DND-41 (cell line): ENCODE measurements around the gene KRTAP10-7.
"Not testable (repeated sequence)": the region's sequence is repeated elsewhere in the genome, so short reads cannot be mapped to it uniquely, and the experiment has no call there.

ENCODE experiments used
- ATAC-seq: fragments of 200-7000 bp; cut with Tn5 transposase; 3 replicates; pipeline ENCODE4 v1.9.1; 2021; ENCODE audit warnings: low read depth; ENCODE audit not compliant: insufficient read depth
- DNase-seq: peaks from one replicate; pipeline ENCODE4 v3.0.0-alpha.2; 2020
- H2AFZ ChIP-seq: 2 replicates; pipeline ENCODE4 v1.6.0; 2012; ENCODE audit warnings: low read depth, low read length
- H3K27ac ChIP-seq: 2 replicates; pipeline ENCODE4 v1.5.1; 2012; ENCODE audit warnings: low read length, inconsistent platforms
- H3K27me3 ChIP-seq: fragments of 200-600 bp; sonication (generic); 2 replicates; pipeline ENCODE4 v1.6.0; 2012; ENCODE audit warnings: low read length, mild to moderate bottlenecking, inconsistent platforms; ENCODE audit not compliant: insufficient read depth, poor library complexity
- H3K36me3 ChIP-seq: 2 replicates; pipeline ENCODE4 v1.5.1; 2012; ENCODE audit warnings: low read length, inconsistent platforms; ENCODE audit not compliant: insufficient read depth
- H3K4me1 ChIP-seq: 2 replicates; pipeline ENCODE4 v1.5.1; 2012; ENCODE audit warnings: mild to moderate bottlenecking, low read length; ENCODE audit not compliant: insufficient read depth
- H3K4me2 ChIP-seq: 2 replicates; pipeline ENCODE4 v1.6.0; 2012; ENCODE audit warnings: mild to moderate bottlenecking, moderate library complexity, low read length, inconsistent platforms; ENCODE audit not compliant: insufficient read depth
- H3K4me3 ChIP-seq, 2 experiments: fragments of 200-600 bp in 1 of 2; shearing (Covaris generic) in 1 of 2; 2 replicates each; pipeline ENCODE4 v1.5.1; 2012 to 2016; ENCODE audit warnings: inconsistent platforms in 2 of 2, low read length in 2 of 2, mild to moderate bottlenecking in 2 of 2, low read depth in 1 of 2, moderate library complexity in 1 of 2
- H3K79me2 ChIP-seq: 2 replicates; pipeline ENCODE4 v1.6.0; 2012; ENCODE audit warnings: low read length, inconsistent platforms; ENCODE audit not compliant: insufficient read depth
- H3K9ac ChIP-seq: 2 replicates; pipeline ENCODE4 v1.6.0; 2012; ENCODE audit warnings: low read depth, mild to moderate bottlenecking, inconsistent platforms, low read length, moderate library complexity
- H3K9me3 ChIP-seq: 2 replicates; pipeline ENCODE4 v1.5.1; 2012; ENCODE audit warnings: low read length, moderate library complexity, mild to moderate bottlenecking, inconsistent platforms; ENCODE audit not compliant: insufficient read depth, severe bottlenecking
- H4K20me1 ChIP-seq: 2 replicates; pipeline ENCODE4 v1.6.0; 2012; ENCODE audit warnings: low read length; ENCODE audit not compliant: insufficient read depth
- CTCF ChIP-seq: IDR thresholded peaks from 2 replicates; pipeline ENCODE4 v1.5.1; 2012; ENCODE audit warnings: borderline replicate concordance, low read length, moderate library complexity, mild to moderate bottlenecking; ENCODE audit not compliant: poor library complexity, severe bottlenecking; ENCODE audit errors: extremely low read depth
- EZH2 ChIP-seq: IDR thresholded peaks from 3 replicates; pipeline ENCODE4 v1.6.1; 2012; ENCODE audit warnings: borderline replicate concordance, low read depth, mild to moderate bottlenecking, moderate library complexity, low read length, inconsistent platforms; ENCODE audit not compliant: severe bottlenecking

Gene KRTAP10-7

DNA sequence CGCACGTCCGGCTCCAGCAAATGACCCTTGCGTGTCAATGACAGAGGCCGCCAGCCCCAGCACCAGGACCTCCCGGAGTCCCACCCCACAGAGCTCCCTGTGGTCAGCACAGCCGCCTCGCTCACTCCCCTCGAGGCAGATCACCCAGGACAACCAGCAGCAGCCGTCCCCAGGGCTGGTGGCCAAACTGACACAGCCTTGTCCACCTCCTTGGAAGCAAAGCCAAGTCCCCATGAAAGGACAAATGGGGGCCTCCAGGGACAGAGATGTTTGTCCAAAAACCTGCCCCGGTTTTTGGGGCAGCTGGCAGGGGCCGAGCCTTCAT is 38.9 kb downstream of the KRTAP10-7 start:
- no peak overlapping the region for H3K4me3 ChIP-seq
- no peak overlapping the region for H3K9ac ChIP-seq
- H3K36me3 ChIP-seq: no peaks in the 10 kb centered on the region
- H3K27ac ChIP-seq: no peak overlapping the region
- no peaks in the 10 kb centered on the region for H3K79me2 ChIP-seq
- no peaks in the 10 kb centered on the region for H3K4me1 ChIP-seq
- no peaks in the 10 kb centered on the region for H3K27me3 ChIP-seq
- H2AFZ ChIP-seq: no peak overlapping the region
- DNase-seq (no peak), ATAC-seq (no peak)
- peaks cover 8% of the 10 kb centered on the region for H3K9me3 ChIP-seq
- H4K20me1 ChIP-seq: no peaks in the 10 kb centered on the region
- TF ChIP-seq EZH2: no peak
- TF ChIP-seq CTCF: no peak
- no peak overlapping the region for H3K4me2 ChIP-seq

- Histone ChIP-seq H3K4me1 (no peaks in the 10 kb centered on the region), H3K4me2 (no peak overlapping the region), H3K79me2 (no peaks in the 10 kb centered on the region), H3K4me3 (no peak overlapping the region), H3K36me3 (no peaks in the 10 kb centered on the region), H4K20me1 (no peaks in the 10 kb centered on the region), H3K27me3 (no peaks in the 10 kb centered on the region), H3K9me3 (peaks cover 17% of the 10 kb centered on the region), H3K9ac (no peak overlapping the region), H2AFZ (no peak overlapping the region), H3K27ac (no peak overlapping the region)
- TF ChIP-seq CTCF: no peak
- DNase-seq (no peak), ATAC-seq (no peak)
These were observed 40.4 kb downstream of the KRTAP10-7 start for GRCh38 chr21:44640761-44641160.

DNA sequence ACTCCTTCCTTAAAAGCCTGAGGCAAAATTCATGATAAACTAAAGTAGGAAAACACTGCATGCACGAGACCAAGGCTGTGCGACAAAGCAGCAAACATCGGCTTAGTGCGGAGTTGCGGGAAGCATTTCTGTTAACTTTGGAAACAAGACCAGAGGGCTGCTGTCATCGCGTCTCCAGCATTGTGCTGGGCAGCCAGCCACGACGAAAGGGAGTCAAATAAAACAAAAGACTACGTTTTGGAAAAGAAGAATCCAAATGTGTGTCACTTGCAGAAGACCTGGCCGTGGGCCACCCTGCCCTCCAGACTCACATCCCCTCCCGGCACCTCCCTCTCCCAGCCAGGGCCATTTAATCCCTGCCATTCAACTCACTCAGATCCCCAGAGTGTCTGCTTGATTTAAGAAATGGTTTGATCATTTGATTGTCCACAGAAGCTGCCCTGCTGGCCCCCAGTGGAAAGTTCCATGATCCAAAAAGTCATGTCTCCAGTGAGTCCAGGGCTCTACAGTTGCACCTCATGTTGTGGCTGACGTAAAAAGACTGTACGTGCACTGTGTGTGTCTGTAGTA is 43.4 kb downstream of the KRTAP10-7 start:
- Histone ChIP-seq H2AFZ (no peak overlapping the region), H3K27me3 (no peaks in the 10 kb centered on the region), H3K9ac (no peak overlapping the region), H3K27ac (no peak overlapping the region), H3K4me1 (no peaks in the 10 kb centered on the region), H3K36me3 (no peaks in the 10 kb centered on the region), H3K4me3 (no peak overlapping the region), H3K4me2 (no peak overlapping the region), H4K20me1 (no peaks in the 10 kb centered on the region), H3K79me2 (no peaks in the 10 kb centered on the region), H3K9me3 (peaks cover 17% of the 10 kb centered on the region)
- DNase-seq (no peak), ATAC-seq (no peak)
- TF ChIP-seq CTCF (no peak), EZH2 (no peak)

DNA sequence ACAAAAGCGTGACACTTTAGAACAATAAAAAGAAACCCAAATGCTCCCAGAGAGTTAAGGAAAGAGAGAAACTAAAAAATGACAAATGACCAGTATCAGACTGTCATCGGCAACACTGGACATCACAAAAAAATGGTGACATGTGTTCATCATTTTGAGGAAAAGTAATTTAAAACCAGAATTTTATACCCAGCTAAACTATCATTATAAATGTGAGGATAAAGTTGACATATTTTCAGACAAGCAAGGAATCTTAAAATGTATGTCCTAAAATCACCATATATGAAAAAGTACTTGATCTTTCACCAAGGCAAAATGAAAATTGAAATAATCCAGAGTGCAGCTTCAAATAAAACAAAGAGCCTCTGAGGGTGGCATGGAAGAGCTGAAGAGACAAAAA is 44.5 kb downstream of the KRTAP10-7 start:
- no peaks in the 10 kb centered on the region for H3K36me3 ChIP-seq
- no peaks in the 10 kb centered on the region for H3K27me3 ChIP-seq
- no peak overlapping the region for H3K4me2 ChIP-seq
- H3K4me1 ChIP-seq: no peaks in the 10 kb centered on the region
- no peak overlapping the region for H3K27ac ChIP-seq
- H3K79me2 ChIP-seq: no peaks in the 10 kb centered on the region
- DNase-seq: no peak
- no peak overlapping the region for H3K9ac ChIP-seq
- TF ChIP-seq CTCF (no peak), EZH2 (no peak)
- H3K9me3 ChIP-seq: peaks cover 17% of the 10 kb centered on the region
- ATAC-seq: no peak
- no peaks in the 10 kb centered on the region for H4K20me1 ChIP-seq
- H3K4me3 ChIP-seq: no peak overlapping the region
- H2AFZ ChIP-seq: no peak overlapping the region

- H3K36me3 ChIP-seq, H2AFZ ChIP-seq, H3K4me2 ChIP-seq, DNase-seq, H4K20me1 ChIP-seq, H3K4me3 ChIP-seq, H3K27me3 ChIP-seq, H3K9ac ChIP-seq, H3K27ac ChIP-seq, H3K4me1 ChIP-seq, ATAC-seq, H3K79me2 ChIP-seq: not testable (repeated sequence)
- peaks cover 17% of the 10 kb centered on the region for H3K9me3 ChIP-seq
These were observed 46.2 kb downstream of the KRTAP10-7 start, which contains the start of gene KRTAP10-11 for GRCh38 chr21:44646366-44647221. KRTAP10-11 (plus strand) TSS chr21:44646414; CDS start chr21:44646459, 45 bp downstream.
